SK-N-SH (cell line): ENCODE results near the gene LHFPL6. TPM values are rescaled to one million over a fixed set of nuclear protein-coding genes. Genes with fewer than 3 reads are reported as not detected.
A peak's percentile ranks its signal among the peaks of the same experiment; 100 is the strongest.

Source experiments
- CTCF ChIA-PET: fragments of 300-600, 350-600 bp; formaldehyde crosslinking; extraction: SDS; loops from one replicate; lab custom pipeline; 2021; lab: Yijun Ruan, JAX
- POLR2A ChIA-PET: fragments of 350-600 bp; sonication (Branson Sonifier 250); formaldehyde crosslinking; extraction: SDS; loops from one replicate; lab custom pipeline; 2020; ENCODE audit warnings: antibody characterized with exemption, inconsistent platforms; lab: Yijun Ruan, JAX
- DNase-seq: peaks from one replicate; pipeline ENCODE4 v3.0.0; 2012
- H2AFZ ChIP-seq: fragments of 200-600 bp; sonication (generic); 2 replicates; pipeline ENCODE4 v1.8.1; 2016; ENCODE audit warnings: antibody characterized with exemption, mild to moderate bottlenecking, low read depth
- H3F3A ChIP-seq: fragments of 200-600 bp; sonication (generic); replicated peaks from 2 replicates; pipeline ENCODE3; 2016; ENCODE audit warnings: antibody characterized with exemption, mild to moderate bottlenecking; ENCODE audit not compliant: insufficient read depth
- H3K27ac ChIP-seq, 2 experiments: fragments of 200-500 bp in 1 of 2; fragments of 200-600 bp in 1 of 2; sonication (Bioruptor generic) in 1 of 2; sonication (generic), shearing (Covaris generic) in 1 of 2; 2 replicates each; pipeline versions ENCODE4 v1.5.1 to v1.6.1; 2014 to 2016; ENCODE audit warnings: low read depth in 2 of 2, inconsistent platforms in 1 of 2, low read length in 1 of 2, mild to moderate bottlenecking in 1 of 2, mixed read lengths in 1 of 2
- H3K27me3 ChIP-seq: fragments of 200-600 bp; sonication (generic), shearing (Covaris generic); 2 replicates; pipeline ENCODE4 v1.6.1; 2016; ENCODE audit warnings: mixed run types; ENCODE audit not compliant: insufficient read depth
- H3K36me3 ChIP-seq, 2 experiments: fragments of 200-500 bp in 1 of 2; fragments of 200-600 bp in 1 of 2; sonication (Bioruptor generic) in 1 of 2; sonication (generic) in 1 of 2; replicated peaks in 1 of 2; 2 replicates each; pipeline versions ENCODE3 to v1.5.1; 2014 to 2016; ENCODE audit warnings: low read length in 1 of 2, mild to moderate bottlenecking in 1 of 2; ENCODE audit not compliant: insufficient read depth in 2 of 2, control insufficient read depth in 1 of 2
- H3K4me1 ChIP-seq, 2 experiments: fragments of 200-500 bp in 1 of 2; fragments of 200-600 bp in 1 of 2; sonication (Bioruptor generic) in 1 of 2; sonication (generic), shearing (Covaris generic) in 1 of 2; 2 replicates each; pipeline versions ENCODE4 v1.5.1 to v1.6.1; 2014 to 2016; ENCODE audit warnings: low read depth in 1 of 2, low read length in 1 of 2, mixed run types in 1 of 2; ENCODE audit not compliant: insufficient read depth in 2 of 2, control insufficient read depth in 1 of 2
- H3K4me2 ChIP-seq: fragments of 200-600 bp; sonication (generic), shearing (Covaris generic); 2 replicates; pipeline ENCODE4 v1.6.1; 2017; ENCODE audit warnings: mixed run types
- H3K4me3 ChIP-seq, 2 experiments: fragments of 200-500 bp in 1 of 2; fragments of 200-600 bp in 1 of 2; sonication (Bioruptor generic) in 1 of 2; sonication (generic), shearing (Covaris generic) in 1 of 2; 2 replicates each; pipeline versions ENCODE4 v1.5.1 to v1.8.1; 2014 to 2016; ENCODE audit warnings: low read depth in 2 of 2, inconsistent platforms in 1 of 2, low read length in 1 of 2, mild to moderate bottlenecking in 1 of 2, mixed read lengths in 1 of 2, moderate library complexity in 1 of 2
- H3K79me2 ChIP-seq: fragments of 200-600 bp; sonication (generic); 2 replicates; pipeline ENCODE4 v1.8.1; 2017; ENCODE audit warnings: mild to moderate bottlenecking; ENCODE audit not compliant: insufficient read depth
- H3K9ac ChIP-seq: fragments of 200-600 bp; sonication (generic); 2 replicates; pipeline ENCODE4 v1.6.1; 2017; ENCODE audit warnings: mixed run types
- H3K9me2 ChIP-seq: fragments of 200-600 bp; sonication (generic); 2 replicates; pipeline ENCODE4 v1.6.1; 2017; ENCODE audit warnings: mixed run types
- H3K9me3 ChIP-seq: fragments of 200-600 bp; sonication (generic); 2 replicates; pipeline ENCODE4 v1.6.1; 2017; ENCODE audit warnings: mixed run types, mild to moderate bottlenecking, moderate library complexity
- H4K20me1 ChIP-seq: fragments of 200-600 bp; sonication (generic); 2 replicates; pipeline ENCODE4 v1.6.1; 2017; ENCODE audit warnings: mild to moderate bottlenecking, mixed run types; ENCODE audit not compliant: insufficient read depth
- CTCF ChIP-seq: fragments of 200-600 bp; sonication (generic); IDR thresholded peaks from 2 replicates; pipeline ENCODE4 v1.6.1; 2017; ENCODE audit warnings: antibody characterized with exemption, mild to moderate bottlenecking, moderate library complexity
- EZH2phosphoT487 ChIP-seq: fragments of 200-600 bp; sonication (generic); IDR thresholded peaks from 2 replicates; pipeline ENCODE4 v1.6.1; 2017; ENCODE audit warnings: low read depth, mixed run types, mild to moderate bottlenecking, antibody characterized with exemption, moderate library complexity, borderline replicate concordance
- FOSL2 ChIP-seq: IDR thresholded peaks from 2 replicates; pipeline ENCODE4 v1.4.0; 2012; ENCODE audit warnings: low read depth, mild to moderate bottlenecking, moderate library complexity, borderline replicate concordance
- FOXM1 ChIP-seq: IDR thresholded peaks from 2 replicates; pipeline ENCODE4 v1.4.0; 2012; ENCODE audit warnings: low read depth, mild to moderate bottlenecking
- GABPA ChIP-seq: IDR thresholded peaks from 2 replicates; pipeline ENCODE4 v1.4.0; 2012; ENCODE audit warnings: low read depth, mild to moderate bottlenecking
- JUND ChIP-seq: IDR thresholded peaks from 2 replicates; pipeline ENCODE4 v1.4.0; 2012
- NFIC ChIP-seq: IDR thresholded peaks from 2 replicates; pipeline ENCODE4 v1.4.0; 2012; ENCODE audit warnings: borderline replicate concordance
- REST ChIP-seq: IDR thresholded peaks from 2 replicates; pipeline ENCODE4 v1.6.1; 2012; ENCODE audit warnings: mild to moderate bottlenecking, low read depth, low read length, moderate library complexity
- SIN3A ChIP-seq: IDR thresholded peaks from 2 replicates; pipeline ENCODE4 v1.6.1; 2012; ENCODE audit warnings: low read depth, mild to moderate bottlenecking, low read length, moderate library complexity, borderline replicate concordance
- SMC3 ChIP-seq: IDR thresholded peaks from 2 replicates; pipeline ENCODE4 v1.6.1; 2012; ENCODE audit warnings: low read depth, low read length, improper control_type of control experiment
- USF1 ChIP-seq: IDR thresholded peaks from 2 replicates; pipeline ENCODE4 v1.4.0; 2012; ENCODE audit warnings: low read depth, borderline replicate concordance
- USF2 ChIP-seq: fragments of 150-350 bp; IDR thresholded peaks from 2 replicates; pipeline ENCODE4 v1.6.1; 2017; ENCODE audit warnings: antibody characterized with exemption, low read length, low read depth, borderline replicate concordance
- WGBS: methylation state at CpG from one replicate; pipeline ENCODE4 v1.1.6; 2017; ENCODE audit warnings: low lambda C conversion rate; 5-methylcytosine and 5-hydroxymethylcytosine counted together
- polyA plus RNA-seq, 3 experiments: library from polyadenylated mRNA; depleted of rRNA; stranded (reverse); fragments of >200 nt; gene quantifications; 2 replicates each; pipeline ENCODE4 v1.2.3, GENCODE V29; 2012

Gene LHFPL6
- polyA plus RNA-seq, 1 of the 3 experiments (the other 2 are of a cell fraction) = 22.2 TPM

GRCh38 chr13:39481491-39481890 lies 121.5 kb downstream of the LHFPL6 start:
- no peak overlapping the region for H2AFZ ChIP-seq
- CTCF ChIA-PET = interaction anchor here (1.2 kb wide), 1 partner anchor 135 kb away, joined by 3 read pairs; no protein-coding TSS in a partner anchor
- 87% methylated on average over 3 of the region's 3 CpGs for whole genome bisulfite sequencing
- no peaks in the 10 kb centered on the region for H3K9me2 ChIP-seq
- no peaks in the 10 kb centered on the region for H3K9me3 ChIP-seq
- no peak overlapping the region for H3K4me3 ChIP-seq
- no peaks in the 10 kb centered on the region for H3K27me3 ChIP-seq
- TF ChIP-seq FOSL2 = no peak
- no peak for TF ChIP-seq SMC3
- no peak for TF ChIP-seq CTCF
- TF ChIP-seq USF2 = no peak
- TF ChIP-seq GABPA = no peak
- TF ChIP-seq EZH2phosphoT487 = no peak
- TF ChIP-seq REST = no peak
- no peak for TF ChIP-seq NFIC
- TF ChIP-seq FOXM1 = no peak
- TF ChIP-seq SIN3A = no peak
- TF ChIP-seq, all 33 proteins: peak for 0
- H3K4me1 ChIP-seq = peaks cover 0 to 34% of the 10 kb centered on the region in 2 experiments; a peak in 1 of 4 replicates
- no peaks in the 10 kb centered on the region for H3K36me3 ChIP-seq
- no peaks in the 10 kb centered on the region for H4K20me1 ChIP-seq
- H3K4me2 ChIP-seq = no peak overlapping the region
- H3K27ac ChIP-seq = no peak overlapping the region
- no peak for DNase-seq
- peaks cover 17% of the 10 kb centered on the region for H3F3A ChIP-seq
- no peak overlapping the region for H3K9ac ChIP-seq
- POLR2A ChIA-PET = no interaction called here
- no peaks in the 10 kb centered on the region for H3K79me2 ChIP-seq

- Histone ChIP-seq H2AFZ (no peak overlapping the region), H3F3A (no peaks in the 10 kb centered on the region), H3K9me2 (no peaks in the 10 kb centered on the region), H3K4me2 (no peak overlapping the region), H3K9ac (no peak overlapping the region), H3K36me3 (no peaks in the 10 kb centered on the region), H4K20me1 (no peaks in the 10 kb centered on the region), H3K4me1 (no peaks in the 10 kb centered on the region; a peak in 1 of 4 replicates), H3K4me3 (no peak overlapping the region), H3K9me3 (no peaks in the 10 kb centered on the region), H3K27me3 (no peaks in the 10 kb centered on the region), H3K27ac (no peak overlapping the region), H3K79me2 (no peaks in the 10 kb centered on the region)
- CTCF ChIA-PET = interaction anchor here (0.9 kb wide), 1 partner anchor 14 kb away, joined by 3 read pairs; no protein-coding TSS in a partner anchor
- TF ChIP-seq USF1 = no peak
- peak; percentile 66; the same call in 1 of the 2 replicates for TF ChIP-seq REST
- TF ChIP-seq JUND = no peak
- 94% methylated on average over 2 of the region's 2 CpGs for WGBS
- no peak for DNase-seq
- POLR2A ChIA-PET = no interaction called here
Observed at GRCh38 chr13:39474600-39474999, 128.4 kb downstream of the LHFPL6 start.
